ENCODE measurements around the gene LRRC23. TPM values are rescaled to one million over a fixed set of nuclear protein-coding genes. Genes with fewer than 3 reads are reported as not detected.

Gene LRRC23
- total and polyA plus RNA-seq, 9 of the 15 experiments (the other 6 are each of a cell fraction or from before 2014, with no cell fraction given): 2.2 to 7.0 (median 3.0) TPM

- no peak for TF ChIP-seq ZNF740 (CRISPR knock-in tag; IDR thresholded peaks at IDR 0.05)
- no peak for TF ChIP-seq ZNF740 (tag; IDR thresholded peaks at IDR 0.05)
- no peak for TF ChIP-seq ZNF175 (CRISPR knock-in tag; IDR thresholded peaks at IDR 0.05; ENCODE audit: low read depth)
- TF ChIP-seq HMGN3 (IDR thresholded peaks at IDR 0.05; ENCODE audit: borderline replicate concordance, extremely low read depth, insufficient read length, low read depth, low read length): peak; percentile 87
- TF ChIP-seq ZFP36 (IDR thresholded peaks at IDR 0.05; ENCODE audit: low read depth, low read length, partially characterized antibody): no peak
- TF ChIP-seq ETV6 (IDR thresholded peaks at IDR 0.05; ENCODE audit: borderline replicate concordance in 1 of 2, low read depth in 2 of 2, low read length in 1 of 2): no peak
- TF ChIP-seq ETV6 (CRISPR knock-in tag; IDR thresholded peaks at IDR 0.05; ENCODE audit: borderline replicate concordance): no peak
- TF ChIP-seq BACH1 (tag; IDR thresholded peaks at IDR 0.05): no peak
- TF ChIP-seq ATF6 (CRISPR knock-in tag; IDR thresholded peaks at IDR 0.05): 0 out of 2 replicates have a peak, but pooled peaks have one; percentile 43
- no peak for TF ChIP-seq FOSL1 (tag; conservative IDR thresholded peaks at IDR 0.05)
- peak; percentile 69 for TF ChIP-seq ZBTB9 (CRISPR knock-in tag; IDR thresholded peaks at IDR 0.05)
- peak; percentile 74; the same call in 1 of the 2 replicates for TF ChIP-seq MTA3 (IDR thresholded peaks at IDR 0.05; ENCODE audit: borderline replicate concordance)
- TF ChIP-seq ZKSCAN8 (CRISPR knock-in tag; IDR thresholded peaks at IDR 0.05): no peak
- TF ChIP-seq BRF2 (IDR thresholded peaks at IDR 0.05; ENCODE audit: borderline replicate concordance, insufficient read depth, insufficient read length): no peak
- TF ChIP-seq MIER1 (IDR thresholded peaks at IDR 0.05; ENCODE audit: low read depth): no peak
- TF ChIP-seq GTF2F1 (IDR thresholded peaks at IDR 0.05; ENCODE audit: low read depth, low read length): 0 out of 2 replicates have a peak, but pooled peaks have one; percentile 42
- no peak for TF ChIP-seq XRCC3 (IDR thresholded peaks at IDR 0.05)
- peak; percentile 68; the same call in 1 of the 2 replicates for TF ChIP-seq E2F5 (CRISPR knock-in tag; IDR thresholded peaks at IDR 0.05)
- no peak; the same call in 1 of the 2 replicates for TF ChIP-seq MXI1 (IDR thresholded peaks at IDR 0.05; ENCODE audit: low read depth, low read length)
- no peak for TF ChIP-seq KDM1A (IDR thresholded peaks at IDR 0.05)
These were observed 33.1 kb downstream of the LRRC23 start (continued) for GRCh38 chr12:6937481-6938352.
